Measurements from ENCODE around the gene LLGL2. TPM values are rescaled to one million over a fixed set of nuclear protein-coding genes. Genes with fewer than 3 reads are reported as not detected.

The LLGL2 gene
- polyA plus RNA-seq, 6 donors from 2014 or later = 6.1 to 14.4 (median 10.4) TPM

GRCh38 chr17:75525806-75526554 lies 483 bp downstream of the LLGL2 start:
- no peaks in the 10 kb centered on the region for H3K9me3 Mint-ChIP-seq
- no peaks in the 10 kb centered on the region for H3K36me3 Mint-ChIP-seq
- peak overlapping the region; percentile 69 to 88 (median 80) for H3K4me3 Mint-ChIP-seq
- peak overlapping the region in 1 of 6 donors; percentile 60 for H3K27ac Mint-ChIP-seq
- peaks cover 4 to 16% (median 12%) of the 10 kb centered on the region in 3 donors for H3K4me1 Mint-ChIP-seq
- peak; percentile 12 to 15 for ATAC-seq (ENCODE audit: low read depth in 2 of 2)
- DNase-seq = no peak
- no peaks in the 10 kb centered on the region for H3K27me3 Mint-ChIP-seq

- H3K27ac Mint-ChIP-seq = no peak overlapping the region
- peak overlapping the region; percentile 69 to 88 (median 79) for H3K4me3 Mint-ChIP-seq
- no peaks in the 10 kb centered on the region for H3K27me3 Mint-ChIP-seq
- no peaks in the 10 kb centered on the region for H3K9me3 Mint-ChIP-seq
- no peaks in the 10 kb centered on the region for H3K36me3 Mint-ChIP-seq
- ATAC-seq (ENCODE audit: low read depth in 2 of 2) (no peak), DNase-seq (no peak)
- peaks cover 4 to 16% (median 12%) of the 10 kb centered on the region in 3 donors for H3K4me1 Mint-ChIP-seq
Observed at GRCh38 chr17:75526555-75527270, 1.2 kb downstream of the LLGL2 start.

GRCh38 chr17:75530837-75531720 lies 5.6 kb downstream of the LLGL2 start:
- no peak for ATAC-seq (ENCODE audit: low read depth in 2 of 2)
- no peaks in the 10 kb centered on the region for H3K27me3 Mint-ChIP-seq
- H3K27ac Mint-ChIP-seq = peak overlapping the region in 1 of 6 donors; percentile 80
- no peaks in the 10 kb centered on the region for H3K9me3 Mint-ChIP-seq
- H3K36me3 Mint-ChIP-seq = no peaks in the 10 kb centered on the region
- no peak for DNase-seq
- peak overlapping the region in 1 of 8 donors; percentile 60 for H3K4me3 Mint-ChIP-seq
- peaks cover 11 to 24% (median 13%) of the 10 kb centered on the region in 3 donors for H3K4me1 Mint-ChIP-seq

GRCh38 chr17:75531721-75532072 lies 6.2 kb downstream of the LLGL2 start:
- H3K27ac Mint-ChIP-seq = no peak overlapping the region
- no peak for DNase-seq

GRCh38 chr17:75535119-75535537 lies 9.6 kb downstream of the LLGL2 start:
- Mint-ChIP-seq H3K36me3 (no peaks in the 10 kb centered on the region), H3K4me1 (peaks cover 5 to 12% (median 9%) of the 10 kb centered on the region in 3 donors), H3K27me3 (no peaks in the 10 kb centered on the region), H3K4me3 (peak overlapping the region in 2 of 8 donors; percentile 17 to 74), H3K9me3 (no peaks in the 10 kb centered on the region), H3K27ac (peak overlapping the region in 3 of 6 donors; percentile 10 to 73 (median 49))
- ATAC-seq (ENCODE audit: low read depth in 2 of 2) (peak; percentile 62 to 67), DNase-seq (no peak)

More at GRCh38 chr17:75531721-75532072, 6.2 kb downstream of the LLGL2 start:
- H3K27me3 Mint-ChIP-seq = no peaks in the 10 kb centered on the region
- no peak for ATAC-seq (ENCODE audit: low read depth in 2 of 2)
- no peak overlapping the region for H3K4me3 Mint-ChIP-seq
- H3K36me3 Mint-ChIP-seq = no peaks in the 10 kb centered on the region
- no peaks in the 10 kb centered on the region for H3K9me3 Mint-ChIP-seq
- H3K4me1 Mint-ChIP-seq = peaks cover 5 to 18% (median 9%) of the 10 kb centered on the region in 3 donors

GRCh38 chr17:75535871-75536270 lies 10.4 kb downstream of the LLGL2 start:
- no peak for ATAC-seq (ENCODE audit: low read depth in 2 of 2)
- H3K4me3 Mint-ChIP-seq = no peak overlapping the region

GRCh38 chr17:75536366-75536765 lies 10.9 kb downstream of the LLGL2 start:
- Mint-ChIP-seq H3K4me3 (no peak overlapping the region), H3K36me3 (no peaks in the 10 kb centered on the region), H3K27me3 (no peaks in the 10 kb centered on the region), H3K27ac (peak overlapping the region in 2 of 6 donors; percentile 42 to 82), H3K9me3 (no peaks in the 10 kb centered on the region), H3K4me1 (peaks cover 5 to 12% (median 9%) of the 10 kb centered on the region in 3 donors)
- ATAC-seq (ENCODE audit: low read depth in 2 of 2) (no peak), DNase-seq (no peak)

More at GRCh38 chr17:75535871-75536270, 10.4 kb downstream of the LLGL2 start:
- H3K27ac Mint-ChIP-seq = no peak overlapping the region
- no peaks in the 10 kb centered on the region for H3K9me3 Mint-ChIP-seq
- H3K36me3 Mint-ChIP-seq = no peaks in the 10 kb centered on the region
- H3K27me3 Mint-ChIP-seq = no peaks in the 10 kb centered on the region
- peaks cover 5 to 12% (median 9%) of the 10 kb centered on the region in 3 donors for H3K4me1 Mint-ChIP-seq
- no peak for DNase-seq

GRCh38 chr17:75539967-75540729 lies 14.7 kb downstream of the LLGL2 start:
- no peak overlapping the region for H3K4me3 Mint-ChIP-seq
- no peaks in the 10 kb centered on the region for H3K27me3 Mint-ChIP-seq
- no peaks in the 10 kb centered on the region for H3K9me3 Mint-ChIP-seq
- H3K27ac Mint-ChIP-seq = peak overlapping the region in 2 of 6 donors; percentile 22 to 63
- H3K4me1 Mint-ChIP-seq = peaks cover 1 to 8% (median 5%) of the 10 kb centered on the region in 3 donors
- no peaks in the 10 kb centered on the region for H3K36me3 Mint-ChIP-seq
- ATAC-seq (ENCODE audit: low read depth in 2 of 2) (no peak), DNase-seq (no peak)

GRCh38 chr17:75540923-75541503 lies 15.5 kb downstream of the LLGL2 start:
- no peaks in the 10 kb centered on the region for H3K27me3 Mint-ChIP-seq
- no peak overlapping the region for H3K4me3 Mint-ChIP-seq
- peak overlapping the region in 1 of 6 donors; percentile 49 for H3K27ac Mint-ChIP-seq
- ATAC-seq (ENCODE audit: low read depth in 2 of 2) (no peak), DNase-seq (no peak)
- H3K9me3 Mint-ChIP-seq = no peaks in the 10 kb centered on the region
- no peaks in the 10 kb centered on the region for H3K36me3 Mint-ChIP-seq
- peaks cover 0 to 3% (median 0%) of the 10 kb centered on the region in 3 donors for H3K4me1 Mint-ChIP-seq

GRCh38 chr17:75542229-75542628 lies 16.7 kb downstream of the LLGL2 start:
- peaks cover 0 to 3% (median 0%) of the 10 kb centered on the region in 3 donors for H3K4me1 Mint-ChIP-seq
- H3K9me3 Mint-ChIP-seq = no peaks in the 10 kb centered on the region
- no peak overlapping the region for H3K4me3 Mint-ChIP-seq
- ATAC-seq (ENCODE audit: low read depth in 2 of 2) (no peak), DNase-seq (no peak)
- H3K27ac Mint-ChIP-seq = peak overlapping the region in 1 of 6 donors; percentile 8
- no peaks in the 10 kb centered on the region for H3K36me3 Mint-ChIP-seq
- H3K27me3 Mint-ChIP-seq = no peaks in the 10 kb centered on the region

- Mint-ChIP-seq H3K27me3 (no peaks in the 10 kb centered on the region), H3K9me3 (no peaks in the 10 kb centered on the region), H3K4me1 (peaks cover 0 to 3% (median 0%) of the 10 kb centered on the region in 3 donors), H3K27ac (no peak overlapping the region), H3K4me3 (no peak overlapping the region), H3K36me3 (no peaks in the 10 kb centered on the region)
- ATAC-seq (ENCODE audit: low read depth in 2 of 2) = no peak
- no peak for DNase-seq
Observed at GRCh38 chr17:75542728-75543336, 17.3 kb downstream of the LLGL2 start.

- Mint-ChIP-seq H3K4me3 (no peak overlapping the region), H3K4me1 (peaks cover 0 to 3% (median 0%) of the 10 kb centered on the region in 3 donors), H3K27me3 (no peaks in the 10 kb centered on the region), H3K27ac (peak overlapping the region in 1 of 6 donors; percentile 45), H3K9me3 (no peaks in the 10 kb centered on the region), H3K36me3 (no peaks in the 10 kb centered on the region)
- ATAC-seq (ENCODE audit: low read depth in 2 of 2) (no peak), DNase-seq (no peak)
Observed at GRCh38 chr17:75544250-75544649, 18.8 kb downstream of the LLGL2 start.

Measured in naive B cell (primary cell).